8988T (cell line): ENCODE data around the gene CACHD1.

ENCODE experiments used
- DNase-seq: peaks from one replicate; pipeline ENCODE4 v3.0.0; 2011

CACHD1 gene

DNA sequence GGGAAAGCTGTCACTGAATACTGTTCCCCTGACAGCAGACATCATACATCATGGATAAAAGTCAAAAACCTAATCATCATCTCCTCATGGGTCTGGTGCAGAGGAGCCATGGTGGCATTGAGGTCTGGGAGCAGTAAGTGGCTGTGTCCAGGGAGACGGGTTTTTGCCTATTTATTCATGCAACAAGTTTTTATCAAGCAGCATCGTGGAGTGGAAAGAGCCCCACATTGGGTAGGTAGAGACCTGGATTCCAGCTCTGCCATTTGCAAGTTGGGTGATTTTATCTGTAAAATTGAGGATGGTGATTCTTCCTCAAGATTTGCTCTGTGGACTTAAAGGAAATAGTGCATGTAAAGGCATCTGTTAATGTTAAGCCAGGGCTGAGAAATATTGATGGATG lies 4.2 kb downstream of the CACHD1 start:
- DNase-seq = no peak

DNA sequence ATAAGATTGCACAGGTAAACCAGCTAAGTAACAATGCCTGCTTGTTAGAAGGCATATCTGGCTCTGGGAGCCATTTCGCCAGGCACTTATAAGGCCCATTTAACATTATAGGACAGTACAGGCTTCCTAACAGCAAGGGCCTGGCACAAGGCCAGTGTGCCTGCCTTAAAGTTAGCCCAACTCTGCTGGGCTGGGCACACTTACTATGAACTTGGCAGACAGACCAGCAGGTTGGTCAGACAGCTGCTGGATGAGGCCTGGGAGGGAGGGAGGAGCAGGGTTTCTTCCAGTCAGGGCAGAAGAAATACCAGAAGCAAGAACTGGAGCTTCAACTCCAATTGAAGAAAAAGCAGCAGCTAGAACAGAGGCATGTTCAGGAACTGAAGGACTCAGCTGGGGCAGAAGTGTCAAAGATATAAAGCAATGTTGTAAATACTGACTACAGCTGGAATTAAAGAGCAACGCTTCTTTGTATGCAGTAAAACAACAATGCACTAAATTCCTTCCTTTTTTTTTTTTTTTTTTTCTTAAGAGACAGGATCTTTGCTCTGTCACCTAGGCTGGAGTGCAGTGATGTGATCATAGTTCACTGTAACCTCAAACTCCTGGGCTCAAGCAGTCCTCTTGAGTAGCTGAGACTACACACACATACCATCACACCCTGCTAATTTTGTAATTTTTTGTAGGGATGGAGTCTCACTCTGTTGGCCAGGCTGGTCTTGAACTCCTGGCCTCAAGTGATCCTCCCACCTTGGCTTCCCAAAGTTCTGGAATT lies 4.9 kb downstream of the CACHD1 start:
- DNase-seq = no peak

DNA sequence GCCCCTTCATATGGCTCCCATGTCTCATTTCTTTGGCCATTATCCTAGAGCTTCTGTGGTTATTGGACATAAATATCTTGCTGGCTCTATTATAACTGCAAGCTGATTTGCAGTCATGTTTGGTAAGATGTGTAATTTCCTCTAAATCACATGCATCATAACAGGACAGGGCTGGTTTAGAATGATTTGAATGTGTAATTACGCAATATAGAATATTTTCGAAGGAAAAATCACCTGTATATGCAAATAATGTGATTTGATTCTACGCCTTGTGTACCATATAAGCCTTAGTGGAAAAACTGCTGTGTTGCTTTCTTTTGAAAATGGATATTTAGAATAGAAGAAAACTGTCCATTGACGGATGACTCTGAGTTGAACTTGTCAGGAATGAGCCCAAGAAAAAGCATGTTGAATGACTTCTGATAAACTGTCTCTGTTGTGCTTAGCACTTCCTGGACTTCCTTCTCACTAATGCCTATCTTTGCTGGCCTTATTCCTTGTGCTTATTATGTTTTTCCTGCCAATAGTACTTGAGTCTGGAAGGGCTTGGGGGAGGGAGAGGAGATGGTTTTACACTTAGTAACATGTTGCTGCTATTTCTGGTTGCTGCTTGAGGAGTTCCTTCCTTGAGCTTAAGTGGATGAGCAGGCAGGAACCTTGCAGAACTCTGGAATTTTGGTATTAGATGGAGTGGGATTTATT lies 6.5 kb downstream of the CACHD1 start:
- no peak for DNase-seq

DNA sequence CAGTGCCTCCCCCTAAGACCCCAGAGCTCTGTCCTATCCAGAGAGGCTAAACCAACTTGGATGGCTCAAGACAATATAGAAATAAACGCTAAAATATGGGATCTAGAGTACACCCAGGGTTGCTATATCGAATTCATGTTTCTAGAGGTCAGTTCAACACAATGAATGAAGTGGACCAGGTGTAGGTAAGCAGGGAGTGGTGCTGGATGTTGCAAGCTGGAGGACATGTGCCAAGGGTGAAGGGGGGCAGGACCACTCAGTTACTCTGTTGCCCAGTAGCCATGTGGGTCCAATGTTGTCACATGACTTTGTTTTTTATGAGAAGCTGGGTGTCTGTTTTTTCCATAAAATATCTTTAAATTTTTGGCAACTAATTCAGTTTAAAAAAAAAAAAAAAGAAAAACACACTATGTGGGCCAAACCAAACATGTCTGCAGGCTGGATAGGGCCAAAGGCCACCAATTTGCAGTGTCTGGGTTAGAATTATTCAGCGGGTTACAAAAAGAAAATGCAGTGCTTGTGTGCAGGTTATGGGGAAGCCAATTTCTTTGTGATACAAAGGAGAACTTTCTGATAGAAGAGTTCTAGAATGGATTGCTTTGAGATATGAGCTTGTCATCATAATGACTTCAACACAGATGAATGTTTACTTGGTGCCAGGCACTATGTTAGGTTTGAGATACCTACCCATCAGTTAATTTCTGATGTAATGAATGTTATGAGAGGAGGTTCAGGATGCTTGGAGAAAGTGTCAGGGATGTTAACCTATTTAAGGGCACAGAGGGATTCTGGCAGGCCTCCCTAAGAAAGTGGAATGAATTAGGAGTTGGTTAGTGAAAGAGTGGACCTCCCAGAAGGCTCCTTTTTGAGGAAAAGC lies 8.9 kb downstream of the CACHD1 start:
- no peak for DNase-seq

DNA sequence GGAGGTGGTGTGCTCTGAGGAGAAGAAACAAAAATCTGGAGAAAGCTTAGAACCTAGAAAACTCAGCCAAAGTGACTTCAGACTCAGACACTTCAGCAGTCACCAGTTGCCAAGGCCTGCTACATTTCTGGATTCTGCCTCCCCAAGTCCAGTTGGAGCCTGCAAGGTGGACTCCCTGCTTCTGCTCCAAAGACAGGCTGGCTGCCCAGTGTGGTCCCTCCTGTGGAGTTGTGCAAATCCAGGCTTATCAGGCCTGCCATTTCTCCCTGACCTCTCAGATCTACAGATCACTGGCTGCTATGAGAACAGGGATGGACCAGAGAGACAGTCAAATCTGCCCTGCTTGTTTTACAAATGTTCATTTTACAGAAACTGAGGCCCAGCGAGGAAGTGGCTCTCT lies 9.9 kb downstream of the CACHD1 start:
- DNase-seq = no peak

DNA sequence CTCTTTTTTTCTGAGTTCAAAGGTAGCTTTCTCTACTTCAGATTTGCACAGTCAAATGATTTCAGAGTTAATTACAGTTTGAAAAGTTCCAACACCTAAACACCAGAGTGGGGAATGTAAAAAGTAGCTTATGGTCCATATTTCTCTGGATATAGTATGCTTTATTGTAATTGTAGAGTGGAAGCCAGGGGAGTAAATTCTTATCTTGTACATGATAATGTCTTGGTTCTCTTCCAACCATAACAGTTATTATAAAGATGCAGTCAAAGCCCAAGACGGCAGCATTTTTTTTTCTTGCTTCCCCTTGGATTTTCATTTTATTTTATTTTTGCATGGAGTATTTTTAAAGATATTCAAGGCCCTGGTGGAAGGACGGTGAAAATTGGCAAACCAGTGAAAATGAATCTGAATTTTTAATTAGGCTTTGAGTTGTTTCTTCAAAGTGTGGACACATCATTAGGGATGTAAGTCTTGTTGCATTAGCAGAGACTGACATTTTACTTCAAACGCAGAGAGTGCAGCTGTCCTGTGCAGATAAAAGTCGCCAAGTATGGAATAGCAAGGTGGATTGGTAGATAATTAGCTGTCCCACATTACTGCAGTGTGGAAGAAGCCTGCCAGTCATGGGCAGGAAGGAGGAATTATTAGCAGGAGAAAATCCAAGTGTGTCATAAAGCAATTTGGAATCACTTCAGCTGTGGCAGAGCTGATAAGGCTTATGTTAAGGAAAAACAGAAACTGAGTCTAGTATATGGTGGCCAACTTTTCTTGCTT lies 11.3 kb downstream of the CACHD1 start:
- no peak for DNase-seq

DNA sequence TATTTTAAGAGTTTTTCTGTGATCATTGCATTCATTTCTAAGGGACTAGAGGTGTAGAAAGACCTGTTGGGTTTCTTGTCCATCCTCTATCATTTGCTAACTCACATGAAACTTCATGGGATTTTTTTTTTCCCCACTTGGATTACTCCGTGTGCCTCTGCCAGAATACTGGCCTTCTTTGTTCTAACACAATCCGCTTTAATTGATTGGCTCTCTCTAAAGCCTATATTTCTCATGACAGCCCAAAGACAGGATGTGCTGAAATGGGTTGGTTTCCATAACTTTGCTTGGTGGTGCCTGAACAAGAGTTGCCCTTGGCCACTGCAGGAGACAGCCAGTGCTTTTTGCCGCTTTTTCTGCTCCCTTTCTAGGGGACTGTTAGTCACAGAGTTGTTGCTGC lies 12.2 kb downstream of the CACHD1 start:
- no peak for DNase-seq

DNA sequence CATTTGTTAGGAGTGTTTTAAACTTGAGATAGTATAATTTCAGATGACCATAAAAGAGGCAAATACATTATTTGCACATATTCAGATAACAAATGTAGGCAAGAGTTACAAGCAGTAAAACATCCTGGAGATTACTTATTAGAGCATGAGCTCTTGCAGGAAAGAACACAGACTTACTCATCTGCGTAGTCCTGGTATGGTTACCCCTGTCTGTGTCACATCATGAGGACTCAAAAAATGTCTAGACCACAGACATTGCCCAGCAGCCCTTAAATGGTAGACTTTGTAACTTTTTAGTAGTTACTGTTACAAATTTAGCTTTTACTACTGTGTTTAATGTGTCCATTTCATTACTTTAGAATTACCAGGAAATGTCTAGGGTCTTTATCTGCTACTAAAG lies 12.8 kb downstream of the CACHD1 start:
- DNase-seq = no peak

DNA sequence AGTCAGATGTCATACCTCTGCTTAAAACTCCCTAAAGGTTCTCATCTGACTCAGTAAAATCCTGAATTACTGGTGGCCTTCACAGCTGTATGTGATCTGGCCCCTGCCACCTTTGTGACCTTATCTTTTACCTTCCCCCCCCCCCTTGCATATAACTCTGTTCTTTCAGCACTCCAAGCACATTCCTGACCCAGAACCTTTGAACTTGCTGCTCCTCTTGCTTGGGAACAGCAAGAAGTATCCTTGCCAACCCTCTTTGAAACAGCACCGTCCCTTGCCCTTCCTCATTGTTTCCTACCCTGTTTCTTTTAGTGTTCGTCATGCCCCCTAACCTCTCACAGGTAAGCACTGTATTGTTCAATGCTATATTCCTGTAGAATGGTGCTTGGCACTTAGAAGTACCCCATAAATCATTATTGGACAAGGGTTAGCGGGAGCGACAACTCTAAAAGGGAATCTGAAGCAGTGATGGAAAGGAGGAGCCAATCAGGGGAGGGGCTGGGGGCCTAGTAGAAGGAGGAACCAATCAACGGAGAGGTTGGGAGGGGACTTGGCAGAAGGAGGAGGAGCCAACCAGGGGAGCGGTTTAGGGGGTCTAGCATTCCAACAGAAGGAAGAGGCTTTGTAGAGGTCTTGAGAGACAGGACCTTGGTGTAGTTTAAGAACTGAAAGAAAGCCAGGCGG lies 13.9 kb downstream of the CACHD1 start:
- no peak for DNase-seq

DNA sequence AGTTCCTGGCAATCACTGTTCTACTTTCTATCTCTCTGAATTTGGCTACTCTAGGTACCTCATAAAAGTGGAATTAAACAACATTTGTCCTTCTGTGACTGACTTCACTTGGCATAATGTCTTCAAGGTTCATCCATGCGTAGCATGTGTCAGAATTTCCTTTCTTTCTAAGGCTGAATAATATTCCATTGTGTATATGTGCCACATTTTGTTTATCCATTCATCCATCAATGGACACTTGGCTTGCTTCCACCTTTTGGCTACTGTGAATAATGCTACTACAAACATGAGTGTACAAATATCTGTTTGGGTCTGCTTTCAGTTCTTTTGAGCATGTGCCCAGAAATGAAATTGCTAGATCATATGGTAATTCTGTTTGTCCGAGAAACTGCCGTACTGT lies 14.7 kb downstream of the CACHD1 start:
- DNase-seq = no peak

DNA sequence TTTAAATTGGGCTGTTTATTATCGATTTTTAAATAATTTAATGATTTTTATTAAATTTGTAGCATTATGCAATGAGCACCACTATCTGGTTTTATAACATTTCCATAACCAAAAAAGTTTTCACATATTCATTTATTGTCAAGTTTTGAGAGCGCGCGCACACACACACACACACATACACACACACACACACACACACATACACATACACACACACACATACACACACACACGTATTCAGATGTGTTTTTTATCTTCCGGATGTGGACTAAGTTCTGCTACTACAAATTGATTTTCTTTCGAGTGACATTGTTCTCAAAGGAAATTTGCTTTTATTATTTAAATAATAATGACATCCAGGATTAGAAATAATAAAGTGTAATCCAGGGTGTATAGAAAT lies 16.3 kb downstream of the CACHD1 start:
- DNase-seq = no peak

DNA sequence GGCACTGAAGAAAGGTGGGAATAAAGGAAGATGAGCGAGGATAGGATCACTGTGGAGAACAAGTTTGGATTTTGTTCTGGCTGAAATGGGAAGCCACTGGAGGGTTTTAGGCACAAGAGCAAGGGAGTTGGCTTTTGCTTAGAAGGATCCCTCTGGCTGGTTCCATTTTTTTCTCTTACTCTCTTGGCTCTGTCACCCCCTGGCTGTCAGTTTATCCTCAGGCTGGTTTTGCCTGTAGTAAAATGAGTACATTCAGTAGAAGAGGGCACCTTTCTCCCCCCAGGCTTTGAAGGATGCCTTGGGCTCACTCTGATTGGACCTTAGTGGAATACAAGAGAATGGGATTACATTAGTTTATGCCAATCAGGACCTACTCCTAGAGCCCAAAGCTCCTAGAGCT lies 17.1 kb downstream of the CACHD1 start:
- DNase-seq = no peak

DNA sequence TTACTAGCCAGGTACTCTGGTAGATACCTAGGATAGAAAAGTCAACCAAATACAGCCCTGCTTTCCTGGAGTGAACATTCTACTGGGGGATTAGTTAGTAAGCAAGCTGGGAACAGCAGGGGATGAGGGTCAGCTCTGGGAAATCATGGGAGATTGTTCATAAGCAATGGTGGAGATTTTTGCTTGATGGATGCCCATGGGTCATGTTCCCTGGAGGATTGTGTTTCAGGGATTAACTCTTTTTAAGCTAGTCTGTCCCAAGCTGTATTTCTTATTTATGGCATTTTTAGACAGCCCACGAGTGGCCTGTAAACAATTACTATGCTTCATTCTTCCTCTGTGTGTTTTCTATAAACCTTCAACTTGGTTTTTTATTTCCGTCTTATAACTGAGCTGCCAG lies 18.9 kb downstream of the CACHD1 start:
- no peak for DNase-seq

DNA sequence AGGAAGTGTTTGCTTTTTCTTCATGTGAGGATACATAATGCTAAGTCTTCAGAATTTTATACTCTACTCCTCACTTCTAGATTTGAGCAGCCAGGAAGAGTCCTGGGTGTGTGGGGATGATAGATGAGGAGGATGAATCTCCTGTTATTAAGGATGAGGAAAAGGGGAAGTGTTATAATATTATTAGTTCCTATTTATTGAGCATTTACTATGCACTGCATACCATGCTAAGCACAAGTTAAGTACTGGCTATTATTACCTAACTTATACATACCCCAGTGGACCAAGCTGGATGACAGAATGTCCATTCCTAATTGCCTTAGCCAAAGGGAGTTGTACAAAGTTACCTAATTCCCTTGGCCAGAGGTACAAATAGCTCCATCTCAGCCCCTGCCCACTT lies 19.8 kb downstream of the CACHD1 start:
- no peak for DNase-seq

DNA sequence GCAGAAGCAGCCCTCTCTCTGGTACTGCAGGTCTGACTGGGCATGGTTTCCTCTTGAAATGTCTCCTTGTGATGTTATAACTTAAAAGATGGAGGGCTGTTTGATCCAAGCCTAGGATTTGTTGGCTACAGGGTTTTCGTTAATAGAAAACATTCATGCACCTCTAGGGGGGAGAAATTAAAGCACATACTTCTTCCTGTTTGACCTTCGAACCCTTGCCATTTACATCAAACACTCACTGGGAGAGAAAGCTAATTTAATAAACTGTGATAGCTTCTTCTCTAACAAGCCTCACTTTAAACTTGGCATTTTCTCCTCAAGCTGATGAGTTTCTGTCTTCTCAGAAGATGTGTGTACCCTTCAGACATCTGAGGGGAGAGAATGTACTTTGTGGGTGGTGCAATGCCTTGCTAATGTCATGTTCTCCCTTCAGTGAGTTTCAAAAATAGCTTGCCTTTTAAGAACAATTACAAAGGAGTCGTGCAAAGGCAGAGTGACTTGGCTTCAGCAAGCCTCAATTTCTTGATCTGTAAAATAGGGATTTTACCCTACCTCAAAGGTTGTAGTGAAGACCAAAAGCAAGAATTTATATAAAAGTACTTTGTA lies 20.4 kb downstream of the CACHD1 start:
- DNase-seq = no peak

DNA sequence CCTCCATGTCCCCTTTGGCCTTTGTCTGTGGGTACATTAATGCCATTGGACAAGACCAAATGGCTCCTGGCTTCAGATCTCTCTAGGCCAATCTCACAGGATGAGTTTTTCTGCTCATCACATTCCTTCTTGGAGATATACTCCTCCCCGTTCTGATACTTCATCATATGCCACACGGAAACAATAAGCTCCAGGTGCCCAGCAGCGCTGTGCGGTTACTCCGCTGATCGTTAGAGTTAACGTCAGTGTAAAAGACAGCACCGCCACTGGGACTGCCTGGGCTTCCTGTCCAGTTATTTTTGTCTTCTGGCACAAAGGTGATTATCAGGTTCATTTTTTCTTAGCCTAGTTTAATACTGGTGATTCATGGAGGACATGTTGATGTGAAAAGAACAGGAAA lies 22.5 kb downstream of the CACHD1 start:
- DNase-seq = no peak

DNA sequence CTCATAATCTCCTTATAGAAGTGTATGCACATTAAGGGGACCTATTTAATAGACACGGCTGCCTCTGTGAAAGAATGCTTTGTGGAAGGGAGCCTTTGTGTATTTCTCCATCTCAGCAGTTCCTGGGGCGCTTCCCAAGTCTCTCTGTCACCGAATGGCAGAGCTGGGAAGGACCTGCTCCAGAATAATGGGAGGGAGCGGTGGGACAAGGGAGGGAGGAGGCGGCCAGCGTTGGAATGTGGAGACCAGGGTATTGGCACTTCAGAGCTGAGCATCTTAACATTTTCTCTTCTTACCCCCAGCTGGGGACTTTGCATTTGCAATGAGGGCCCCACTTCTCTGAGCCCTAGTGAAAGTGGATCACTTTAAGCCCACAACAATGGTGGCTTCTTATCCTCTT lies 23.9 kb downstream of the CACHD1 start:
- no peak for DNase-seq

DNA sequence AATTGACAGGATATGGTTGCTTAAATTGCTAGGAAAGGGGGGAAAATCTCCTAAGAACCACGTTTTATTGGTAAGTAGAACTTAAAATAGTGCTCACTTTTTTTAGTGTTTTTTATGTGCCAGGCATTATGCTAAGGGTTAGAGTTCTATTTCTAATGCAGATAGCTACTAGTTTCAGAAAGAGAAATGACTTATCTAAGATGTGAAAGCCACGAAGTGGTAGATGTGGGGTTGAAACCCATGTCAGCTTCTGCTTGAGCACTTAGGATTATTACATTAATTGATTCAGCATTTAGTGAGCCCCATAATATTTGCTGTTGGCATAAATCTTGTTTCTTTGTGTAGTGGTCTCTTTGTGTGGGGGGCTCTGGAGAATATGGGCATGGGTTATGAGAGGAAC lies 24.7 kb downstream of the CACHD1 start:
- no peak for DNase-seq

DNA sequence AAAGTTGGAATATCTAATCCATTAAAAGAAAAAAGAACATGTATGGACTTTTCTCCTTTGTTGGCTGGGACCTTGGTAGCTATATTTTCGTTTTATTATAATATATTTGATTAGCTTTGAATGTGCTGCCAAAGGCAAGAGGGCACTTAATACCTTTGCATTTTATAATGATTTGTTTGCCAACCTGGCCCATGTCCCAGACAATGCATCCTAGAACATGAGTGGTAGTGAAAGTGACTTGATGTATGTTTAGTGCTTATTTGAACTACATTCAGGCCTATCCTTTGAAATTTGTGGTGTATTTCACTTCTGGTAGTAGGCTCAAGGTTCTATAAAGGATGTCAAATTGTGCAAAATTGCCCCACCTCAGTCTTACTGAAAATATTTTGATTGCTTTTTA lies 25.9 kb downstream of the CACHD1 start:
- DNase-seq = no peak

DNA sequence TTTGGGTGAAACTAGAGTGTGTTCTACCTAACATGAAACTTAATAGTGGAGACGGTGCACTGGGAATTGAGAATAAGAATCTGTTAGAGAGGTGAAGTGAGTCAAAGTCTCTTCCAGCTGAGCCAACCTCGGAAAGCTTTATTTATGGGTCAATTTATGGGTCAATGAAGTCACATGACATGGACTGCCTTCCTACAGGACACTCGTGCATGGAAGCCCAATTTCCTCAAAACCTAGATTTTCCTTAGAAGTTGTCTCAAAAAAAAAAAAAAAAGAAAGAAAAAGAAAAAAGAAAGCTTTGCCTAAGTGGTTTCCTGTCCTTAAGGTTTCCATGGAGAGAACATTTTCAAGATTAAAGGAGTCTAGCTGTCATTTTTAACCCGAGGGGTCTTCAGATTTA lies 26.7 kb downstream of the CACHD1 start:
- DNase-seq = no peak

DNA sequence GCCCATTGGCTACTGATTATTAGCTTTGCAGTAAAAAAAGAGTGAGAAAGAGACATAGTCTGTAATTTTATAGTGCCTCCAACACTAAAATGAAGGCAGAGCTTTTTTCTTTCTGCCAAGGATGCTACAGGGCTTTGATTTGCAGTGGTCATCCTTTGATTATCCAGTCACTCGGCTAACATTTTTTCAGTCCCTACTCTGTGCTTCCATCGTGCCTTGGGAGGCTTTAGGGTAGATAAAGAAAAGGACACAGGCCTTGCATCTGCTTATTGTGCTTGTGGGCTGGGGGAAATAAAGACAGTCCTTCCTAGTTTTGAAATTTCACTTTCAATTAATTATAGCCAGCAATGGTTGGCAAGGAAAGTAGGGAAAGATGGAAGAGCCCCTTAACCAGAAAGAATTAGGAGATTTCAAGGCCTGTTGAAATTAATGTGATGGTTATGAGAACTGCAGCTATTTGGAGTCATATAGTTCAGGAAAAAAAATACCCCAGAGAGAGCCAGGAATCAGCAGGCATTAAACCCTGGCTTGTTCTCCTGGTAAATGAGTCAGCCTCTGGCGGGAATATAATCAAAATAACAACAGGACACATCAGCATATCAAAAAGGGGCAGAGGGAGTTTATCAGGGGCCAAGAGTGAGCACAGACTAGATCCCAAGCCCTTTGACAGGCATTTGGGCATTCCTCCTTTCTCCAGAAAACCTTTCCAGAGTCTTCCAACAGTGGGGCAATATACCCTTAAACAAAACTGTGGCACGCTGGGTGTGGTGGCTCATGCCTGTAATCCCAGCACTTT lies 27.4 kb downstream of the CACHD1 start:
- DNase-seq = no peak
